ENCODE results near the gene BEAN1. TPM values are rescaled to one million over a fixed set of nuclear protein-coding genes. Genes with fewer than 3 reads are reported as not detected.

The BEAN1 gene
- total RNA-seq, 2 experiments from 2014 or later = not detected

DNA sequence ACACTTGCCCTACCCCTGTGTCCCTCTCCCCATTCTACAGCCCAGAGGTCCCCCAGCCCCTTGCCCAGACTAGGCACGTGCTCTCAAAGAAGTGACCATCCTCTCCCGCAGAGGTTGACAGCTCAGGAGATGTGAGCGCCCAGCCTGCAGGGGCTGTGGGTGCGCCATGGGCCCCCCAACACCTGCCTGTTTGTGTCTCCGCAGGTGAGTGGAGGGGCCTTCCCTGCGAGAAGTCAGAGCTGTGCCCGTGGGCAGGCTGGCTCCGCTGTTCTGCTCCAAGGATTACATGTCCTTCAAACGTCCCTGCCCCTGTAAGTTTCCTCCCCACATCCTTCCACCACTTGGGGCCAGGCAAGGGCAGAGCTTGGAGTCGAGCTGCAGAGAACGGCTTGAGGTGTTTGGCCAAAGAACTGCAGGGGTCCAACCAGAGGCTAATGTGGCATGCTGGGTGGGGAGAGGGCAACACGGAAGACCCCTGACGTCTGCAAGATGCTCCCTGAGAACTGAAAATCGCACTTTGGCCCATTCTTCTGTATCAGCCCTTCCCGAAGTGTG lies 10.4 kb downstream of the BEAN1 start:
- DNase-seq = no peak
- Mint-ChIP-seq H3K36me3 (ENCODE audit: low read depth) (no peaks in the 10 kb centered on the region), H3K27me3 (peaks cover 10% of the 10 kb centered on the region), H3K9me3 (ENCODE audit: low read depth) (no peaks in the 10 kb centered on the region), H3K4me3 (no peak overlapping the region), H3K4me1 (no peaks in the 10 kb centered on the region), H3K27ac (no peak overlapping the region)
- CTCF ChIA-PET = no interaction called here
- no peak for ATAC-seq
- intact Hi-C loops (cut with DNase I, micrococcal nuclease) = no loop called here
- POLR2A ChIA-PET = no interaction called here

- DNase-seq = no peak
- Mint-ChIP-seq H3K36me3 (ENCODE audit: low read depth) (no peaks in the 10 kb centered on the region), H3K4me1 (no peaks in the 10 kb centered on the region), H3K9me3 (ENCODE audit: low read depth) (no peaks in the 10 kb centered on the region), H3K4me3 (no peak overlapping the region), H3K27ac (no peak overlapping the region), H3K27me3 (peaks cover 6% of the 10 kb centered on the region)
- no peak for ATAC-seq
- ChIA-PET POLR2A (no interaction called here), CTCF (interaction anchor here (1.8 kb wide), 1 partner anchor 13 kb away, joined by 3 read pairs; no protein-coding TSS in a partner anchor)
- intact Hi-C loops (cut with DNase I, micrococcal nuclease) = no loop called here
Observed at GRCh38 chr16:66438536-66438935, 11.4 kb downstream of the BEAN1 start.

DNA sequence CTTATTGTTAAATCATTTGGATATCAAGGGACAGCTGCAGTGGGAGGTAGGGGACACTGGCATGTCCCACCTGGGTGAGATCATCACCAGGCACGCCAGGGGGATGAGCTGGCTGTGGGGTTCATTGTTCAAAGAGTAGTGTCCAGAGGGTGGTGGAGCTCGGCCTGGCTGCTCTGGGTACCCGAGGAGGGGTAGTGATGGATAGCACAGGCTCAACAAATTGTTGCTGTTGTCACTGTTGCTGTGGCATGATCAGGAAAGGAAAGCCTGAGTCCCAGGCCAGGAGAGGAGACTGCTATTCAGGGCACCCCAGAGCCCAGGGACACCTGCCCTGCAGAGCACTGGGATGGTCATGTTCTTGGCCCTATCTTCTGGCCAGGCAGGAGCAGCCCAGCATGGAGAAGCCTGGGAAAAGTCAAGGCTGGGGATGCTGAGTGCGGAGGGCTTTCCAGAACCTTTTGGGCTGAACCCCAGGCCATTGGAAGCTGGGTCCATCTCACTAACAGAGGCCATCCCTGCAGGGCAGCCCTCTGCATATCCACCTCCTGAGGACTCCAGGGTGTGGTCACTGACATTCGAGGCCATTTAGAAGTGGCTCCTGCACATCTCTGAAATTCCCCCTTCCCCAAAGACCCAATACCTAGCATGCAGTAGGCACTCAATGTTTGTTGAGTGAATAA lies 12.1 kb downstream of the BEAN1 start:
- ATAC-seq (no peak), DNase-seq (no peak)
- Mint-ChIP-seq H3K27me3 (peaks cover 6% of the 10 kb centered on the region), H3K4me1 (no peaks in the 10 kb centered on the region), H3K27ac (no peak overlapping the region), H3K4me3 (no peak overlapping the region), H3K9me3 (ENCODE audit: low read depth) (no peaks in the 10 kb centered on the region), H3K36me3 (ENCODE audit: low read depth) (no peaks in the 10 kb centered on the region)
- intact Hi-C loops (cut with DNase I, micrococcal nuclease) = no loop called here
- POLR2A ChIA-PET = no interaction called here
- CTCF ChIA-PET = interaction anchor here (0.7 to 1.8 kb wide), 2 partner anchors 12 to 16 kb away, joined by 3 read pairs; no protein-coding TSS in a partner anchor

GRCh38 chr16:66440271-66440802 lies 13.2 kb downstream of the BEAN1 start:
- H3K4me1 Mint-ChIP-seq = no peaks in the 10 kb centered on the region
- H3K27ac Mint-ChIP-seq = no peak overlapping the region
- H3K9me3 Mint-ChIP-seq (ENCODE audit: low read depth) = no peaks in the 10 kb centered on the region
- DNase-seq = no peak
- no peaks in the 10 kb centered on the region for H3K36me3 Mint-ChIP-seq (ENCODE audit: low read depth)
- peaks cover 6% of the 10 kb centered on the region for H3K27me3 Mint-ChIP-seq
- intact Hi-C loops (cut with DNase I, micrococcal nuclease) = no loop called here
- CTCF ChIA-PET = interaction anchor here (1.2 to 1.8 kb wide), 2 partner anchors 11 to 15 kb away, joined by 3 read pairs; no protein-coding TSS in a partner anchor
- no peak for ATAC-seq
- POLR2A ChIA-PET = interaction anchor here (0.7 kb wide), 1 partner anchor 36 kb away, joined by 3 read pairs; no protein-coding TSS in a partner anchor
- no peak overlapping the region for H3K4me3 Mint-ChIP-seq

DNA sequence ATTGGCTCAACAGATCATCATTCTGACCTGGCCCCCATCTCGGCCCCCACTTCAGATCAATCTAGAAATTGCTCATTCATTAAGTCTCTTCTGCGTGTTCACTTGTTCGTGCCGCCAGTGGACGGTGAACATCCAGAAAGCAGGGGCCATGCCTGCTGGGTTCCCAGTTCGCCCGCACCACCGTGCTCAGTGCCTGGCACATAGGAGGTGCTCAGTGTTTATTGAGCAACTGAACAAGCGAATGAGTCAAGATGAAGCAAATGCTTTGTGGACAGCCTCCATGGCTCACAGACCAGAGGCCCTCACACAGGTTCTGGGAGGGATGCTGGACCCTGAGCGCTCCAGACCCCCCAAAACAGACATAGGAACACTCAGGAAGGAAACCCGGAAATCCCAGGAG lies 13.9 kb downstream of the BEAN1 start:
- ChIA-PET CTCF (interaction anchor here (1.2 kb wide), 1 partner anchor 14 kb away, joined by 3 read pairs; no protein-coding TSS in a partner anchor), POLR2A (no interaction called here)
- ATAC-seq = no peak
- DNase-seq = no peak
- H3K9me3 Mint-ChIP-seq (ENCODE audit: low read depth) = no peaks in the 10 kb centered on the region
- intact Hi-C loops (cut with DNase I, micrococcal nuclease) = no loop called here
- no peaks in the 10 kb centered on the region for H3K4me1 Mint-ChIP-seq
- H3K27ac Mint-ChIP-seq = no peak overlapping the region
- no peaks in the 10 kb centered on the region for H3K36me3 Mint-ChIP-seq (ENCODE audit: low read depth)
- no peak overlapping the region for H3K4me3 Mint-ChIP-seq
- peaks cover 8% of the 10 kb centered on the region for H3K27me3 Mint-ChIP-seq

GRCh38 chr16:66441586-66442375 lies 14.7 kb downstream of the BEAN1 start:
- intact Hi-C loops (cut with DNase I, micrococcal nuclease) = no loop called here
- CTCF ChIA-PET = interaction anchor here (1.2 kb wide), 1 partner anchor 14 kb away, joined by 3 read pairs; no protein-coding TSS in a partner anchor
- Mint-ChIP-seq H3K9me3 (ENCODE audit: low read depth) (no peaks in the 10 kb centered on the region), H3K36me3 (ENCODE audit: low read depth) (no peaks in the 10 kb centered on the region), H3K4me3 (no peak overlapping the region), H3K27ac (no peak overlapping the region), H3K4me1 (no peaks in the 10 kb centered on the region), H3K27me3 (peaks cover 11% of the 10 kb centered on the region)
- DNase-seq (no peak), ATAC-seq (no peak)
- POLR2A ChIA-PET = no interaction called here

- CTCF ChIA-PET = interaction anchor here (0.7 to 2.4 kb wide), 2 partner anchors 13 to 24 kb away, joined by 3 to 7 read pairs; no protein-coding TSS in a partner anchor
- POLR2A ChIA-PET = no interaction called here
Observed at GRCh38 chr16:66442502-66443268, 15.6 kb downstream of the BEAN1 start.

DNA sequence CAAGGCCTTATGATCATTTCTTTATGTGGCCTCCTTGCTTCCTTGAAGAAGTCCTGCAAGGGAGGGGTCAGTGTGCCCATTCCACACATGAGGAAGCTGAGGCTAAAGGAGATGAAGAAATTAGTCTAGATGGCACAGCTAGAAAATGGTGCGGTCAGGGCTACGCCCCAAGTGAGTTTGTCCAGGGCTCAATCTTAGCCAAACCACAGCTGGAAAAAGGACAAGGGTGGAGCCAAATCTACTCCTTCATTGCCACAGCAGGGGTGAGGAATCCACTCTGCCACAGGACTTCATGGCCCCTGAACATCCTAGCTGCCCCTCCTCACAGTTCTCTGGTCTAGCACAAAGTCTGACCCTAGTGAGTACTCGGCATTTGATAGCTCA lies 16.2 kb downstream of the BEAN1 start:
- no peak for ATAC-seq
- no peak for DNase-seq
- peaks cover 11% of the 10 kb centered on the region for H3K27me3 Mint-ChIP-seq
- intact Hi-C loops (cut with DNase I, micrococcal nuclease) = no loop called here
- ChIA-PET POLR2A (no interaction called here), CTCF (interaction anchor here (0.5 to 2.4 kb wide), 4 partner anchors 8 to 85 kb away, joined by 3 to 7 read pairs (median 4); no protein-coding TSS in a partner anchor)
- H3K36me3 Mint-ChIP-seq (ENCODE audit: low read depth) = no peaks in the 10 kb centered on the region
- no peak overlapping the region for H3K27ac Mint-ChIP-seq
- H3K4me1 Mint-ChIP-seq = no peaks in the 10 kb centered on the region
- no peaks in the 10 kb centered on the region for H3K9me3 Mint-ChIP-seq (ENCODE audit: low read depth)
- no peak overlapping the region for H3K4me3 Mint-ChIP-seq

More at GRCh38 chr16:66442502-66443268, 15.6 kb downstream of the BEAN1 start:
- DNase-seq (no peak), ATAC-seq (no peak)
- Mint-ChIP-seq H3K27me3 (peaks cover 11% of the 10 kb centered on the region), H3K4me1 (no peaks in the 10 kb centered on the region), H3K27ac (no peak overlapping the region), H3K36me3 (ENCODE audit: low read depth) (no peaks in the 10 kb centered on the region), H3K4me3 (no peak overlapping the region), H3K9me3 (ENCODE audit: low read depth) (no peaks in the 10 kb centered on the region)
- intact Hi-C loops (cut with DNase I, micrococcal nuclease) = no loop called here

GRCh38 chr16:66444049-66444481 lies 17.0 kb downstream of the BEAN1 start:
- no peaks in the 10 kb centered on the region for H3K36me3 Mint-ChIP-seq (ENCODE audit: low read depth)
- POLR2A ChIA-PET = no interaction called here
- no peaks in the 10 kb centered on the region for H3K9me3 Mint-ChIP-seq (ENCODE audit: low read depth)
- intact Hi-C loops (cut with DNase I, micrococcal nuclease) = no loop called here
- DNase-seq (no peak), ATAC-seq (no peak)
- no peaks in the 10 kb centered on the region for H3K4me1 Mint-ChIP-seq
- no peak overlapping the region for H3K4me3 Mint-ChIP-seq
- peaks cover 11% of the 10 kb centered on the region for H3K27me3 Mint-ChIP-seq
- CTCF ChIA-PET = interaction anchor here (0.5 to 2.4 kb wide), 3 partner anchors 9 to 86 kb away, joined by 3 to 7 read pairs (median 4); no protein-coding TSS in a partner anchor
- no peak overlapping the region for H3K27ac Mint-ChIP-seq

- no peak for DNase-seq
- ChIA-PET POLR2A (no interaction called here), CTCF (no interaction called here)
- H3K36me3 Mint-ChIP-seq (ENCODE audit: low read depth) = no peaks in the 10 kb centered on the region
- H3K27ac Mint-ChIP-seq = no peak overlapping the region
- no peaks in the 10 kb centered on the region for H3K4me1 Mint-ChIP-seq
- no peak overlapping the region for H3K4me3 Mint-ChIP-seq
- ATAC-seq = no peak
- H3K9me3 Mint-ChIP-seq (ENCODE audit: low read depth) = no peaks in the 10 kb centered on the region
- intact Hi-C loops (cut with DNase I, micrococcal nuclease) = no loop called here
- H3K27me3 Mint-ChIP-seq = peaks cover 5% of the 10 kb centered on the region
Observed at GRCh38 chr16:66446737-66447136, 19.6 kb downstream of the BEAN1 start.

- ATAC-seq (no peak), DNase-seq (no peak)
- peaks cover 5% of the 10 kb centered on the region for H3K27me3 Mint-ChIP-seq
- no peak overlapping the region for H3K4me3 Mint-ChIP-seq
- POLR2A ChIA-PET = no interaction called here
- H3K9me3 Mint-ChIP-seq (ENCODE audit: low read depth) = no peaks in the 10 kb centered on the region
- H3K4me1 Mint-ChIP-seq = no peaks in the 10 kb centered on the region
- H3K36me3 Mint-ChIP-seq (ENCODE audit: low read depth) = no peaks in the 10 kb centered on the region
- H3K27ac Mint-ChIP-seq = no peak overlapping the region
- intact Hi-C loops (cut with DNase I, micrococcal nuclease) = no loop called here
- CTCF ChIA-PET = no interaction called here
Observed at GRCh38 chr16:66447491-66447890, 20.4 kb downstream of the BEAN1 start.

All from activated CD4-positive, alpha-beta T cell treated with anti-CD3 and anti-CD28 coated beads for 36 hours (primary cell).